Adipocyte (in vitro differentiated cells): ENCODE measurements around the gene METTL8.
"Not testable (repeated sequence)": the region's sequence is repeated elsewhere in the genome, so short reads cannot be mapped to it uniquely, and the experiment has no call there.

Experiments
- DNase-seq: peaks from one replicate; pipeline ENCODE4 v3.0.0-alpha.2; 2015; ENCODE audit warnings: low read depth
- H3K27me3 ChIP-seq: replicated peaks from 2 replicates; pipeline ENCODE4 v1.7.0; 2013; ENCODE audit warnings: mild to moderate bottlenecking, low read length, moderate library complexity; ENCODE audit not compliant: control insufficient read depth, insufficient read depth
- H3K36me3 ChIP-seq: 2 replicates; pipeline ENCODE4 v1.7.0; 2013; ENCODE audit warnings: low read length, mild to moderate bottlenecking, moderate library complexity; ENCODE audit not compliant: control insufficient read depth, insufficient read depth, severe bottlenecking
- H3K4me1 ChIP-seq: 2 replicates; pipeline ENCODE4 v1.7.0; 2013; ENCODE audit warnings: mild to moderate bottlenecking, low read length, moderate library complexity; ENCODE audit not compliant: control insufficient read depth, insufficient read depth
- H3K4me3 ChIP-seq: 2 replicates; pipeline ENCODE4 v1.7.0; 2013; ENCODE audit warnings: mild to moderate bottlenecking, low read length, moderate library complexity
- H3K9ac ChIP-seq: 2 replicates; pipeline ENCODE4 v1.7.0; 2013; ENCODE audit warnings: mild to moderate bottlenecking, low read length, moderate library complexity
- H3K9me3 ChIP-seq: 2 replicates; pipeline ENCODE4 v1.7.0; 2013; ENCODE audit warnings: mild to moderate bottlenecking, low read length, moderate library complexity; ENCODE audit not compliant: control insufficient read depth

METTL8 gene

DNA sequence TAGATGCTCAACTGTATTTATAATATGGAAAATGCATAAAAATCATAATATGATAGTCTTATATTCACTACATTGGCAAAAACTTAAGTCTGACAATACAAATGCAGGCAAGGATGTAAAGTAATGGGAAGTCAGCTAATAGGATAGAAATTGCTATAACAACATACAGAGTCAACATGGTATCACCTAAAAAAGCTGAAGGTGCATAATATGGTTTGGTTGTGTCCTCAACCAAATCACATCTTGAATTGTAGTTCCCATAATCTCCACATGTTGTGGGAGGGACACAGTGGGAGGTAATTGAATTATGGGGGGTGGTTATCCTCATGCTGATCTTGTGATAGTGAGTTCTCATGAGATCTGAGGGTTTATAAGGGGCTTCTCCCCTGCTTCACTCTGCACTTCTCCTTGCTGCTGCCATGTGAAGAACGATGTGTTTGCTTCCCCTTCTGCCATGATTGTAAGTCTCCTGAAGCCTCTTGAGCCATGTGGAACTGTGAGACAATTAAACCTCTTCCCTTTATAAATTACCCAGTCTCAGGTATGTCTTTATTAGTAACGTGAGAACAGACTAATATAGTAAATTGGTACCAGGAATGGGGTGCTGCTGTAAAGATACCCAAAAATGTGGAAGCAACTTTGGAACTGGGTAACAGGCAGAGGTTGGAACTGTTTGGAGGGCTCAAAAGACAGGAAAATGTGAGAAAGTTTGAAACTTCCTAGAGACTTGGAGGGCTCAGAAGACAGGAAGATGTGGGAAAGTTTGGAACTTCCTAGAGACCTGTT, 10.9 kb downstream of the METTL8 start:
- H3K9ac ChIP-seq, H3K36me3 ChIP-seq, H3K4me1 ChIP-seq, H3K4me3 ChIP-seq, H3K27me3 ChIP-seq, DNase-seq: not testable (repeated sequence)
- peaks cover 11% of the 10 kb centered on the region for H3K9me3 ChIP-seq

DNA sequence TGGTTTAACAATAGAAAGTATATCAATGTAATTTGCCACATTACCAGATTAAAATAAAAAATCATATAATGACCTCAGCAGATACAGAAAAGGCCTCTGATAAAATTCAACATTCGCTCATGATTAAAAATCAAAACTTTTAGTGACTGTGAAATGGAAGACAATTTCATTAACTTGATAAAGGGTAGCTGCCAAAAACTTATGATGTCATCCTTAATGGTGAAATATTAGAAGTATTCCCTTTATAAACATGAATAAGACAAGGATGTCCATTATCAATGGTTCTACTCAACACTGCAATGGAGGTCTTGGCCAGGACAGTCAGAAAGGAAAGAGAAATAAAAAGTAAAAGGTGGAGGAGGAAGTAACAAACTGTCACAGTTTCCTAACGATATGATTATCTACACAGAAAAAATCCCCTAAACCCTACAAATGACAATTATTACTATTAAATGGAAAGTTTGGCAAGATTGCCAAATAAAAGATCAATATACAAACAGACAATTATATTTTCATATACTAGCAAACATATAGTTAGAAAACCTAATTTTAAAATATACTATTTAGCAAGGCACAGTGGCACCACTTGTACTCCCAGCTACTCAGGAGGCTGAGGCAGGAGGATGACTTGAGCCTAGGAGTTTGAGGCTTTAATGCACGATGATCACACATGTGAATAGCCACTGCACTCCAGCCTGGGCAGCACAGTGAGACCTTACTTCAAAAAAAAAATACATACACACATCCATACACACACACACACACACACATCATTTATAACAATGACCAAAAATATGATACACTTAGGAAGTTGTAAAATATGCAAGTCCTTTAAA, 12.8 kb downstream of the METTL8 start:
- no peak overlapping the region for H3K9ac ChIP-seq
- no peaks in the 10 kb centered on the region for H3K4me1 ChIP-seq
- H3K36me3 ChIP-seq = no peaks in the 10 kb centered on the region
- DNase-seq = no peak
- no peak overlapping the region for H3K4me3 ChIP-seq
- peaks cover 11% of the 10 kb centered on the region for H3K9me3 ChIP-seq
- no peaks in the 10 kb centered on the region for H3K27me3 ChIP-seq

DNA sequence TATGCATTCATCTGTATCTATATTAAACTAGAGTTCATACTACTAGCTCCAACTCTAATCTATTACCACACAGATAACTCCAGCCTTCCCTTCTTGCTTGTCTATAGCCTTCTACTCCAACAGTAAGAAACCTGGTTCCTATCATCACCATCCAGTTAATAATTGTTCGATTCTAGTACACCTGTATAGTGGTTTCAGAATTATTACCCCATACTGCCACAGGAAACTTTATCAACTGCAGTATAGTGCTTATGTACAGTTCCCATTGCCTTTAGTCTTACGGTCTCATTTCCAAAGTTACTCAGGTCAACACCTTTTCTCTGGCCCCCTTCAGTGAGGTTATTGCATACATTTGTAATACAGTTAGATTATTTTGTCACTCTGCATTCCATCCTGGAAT, 14.5 kb downstream of the METTL8 start:
- no peaks in the 10 kb centered on the region for H3K36me3 ChIP-seq

DNA sequence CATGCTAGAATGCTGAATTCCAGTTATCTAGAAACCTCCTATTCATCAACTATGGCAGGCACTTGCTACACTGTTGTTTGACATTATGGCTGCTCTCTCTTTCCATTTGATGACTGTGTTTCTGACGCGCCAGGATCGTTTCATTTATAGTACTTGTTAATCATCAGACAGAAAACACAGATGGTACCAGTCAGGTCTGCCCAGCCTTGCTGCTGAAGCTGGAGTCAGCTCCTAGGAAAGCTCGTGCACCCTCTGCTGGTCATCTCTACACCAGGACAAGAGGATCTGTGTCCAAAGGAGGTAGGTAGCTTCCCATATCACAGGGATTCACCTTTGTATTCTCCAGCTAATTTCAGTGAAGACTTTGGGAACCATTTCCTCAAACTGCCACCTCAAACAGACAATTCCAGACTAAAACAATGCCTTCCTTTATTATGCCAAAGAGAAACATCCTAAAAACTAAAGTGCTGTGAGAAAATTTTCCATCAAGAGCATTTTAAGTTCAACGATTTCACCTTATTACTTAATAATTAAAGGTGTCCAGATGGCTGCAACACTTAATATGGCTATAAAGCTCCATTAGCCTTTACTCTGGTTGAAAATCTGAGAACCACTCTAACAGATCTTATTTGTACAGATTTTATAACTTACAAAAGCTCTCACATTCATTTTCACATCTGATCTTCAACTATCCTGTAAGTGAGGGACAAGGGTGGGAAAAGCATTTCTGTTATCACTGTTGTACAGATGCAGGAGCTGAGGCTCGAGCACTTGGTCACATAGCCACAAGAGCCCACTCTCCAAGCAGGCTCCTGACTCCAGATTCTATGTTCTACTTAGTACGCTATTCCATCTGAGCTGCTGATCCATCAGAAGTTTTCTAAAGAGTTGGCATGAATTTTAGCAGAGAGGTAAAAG, 17.5 kb downstream of the METTL8 start:
- Histone ChIP-seq H3K9me3 (no peaks in the 10 kb centered on the region), H3K4me3 (no peak overlapping the region), H3K27me3 (no peaks in the 10 kb centered on the region), H3K9ac (no peak overlapping the region), H3K36me3 (no peaks in the 10 kb centered on the region), H3K4me1 (peaks cover 15% of the 10 kb centered on the region)
- DNase-seq = peak; percentile 98

More for the DNA sequence above, 14.5 kb downstream of the METTL8 start:
- DNase-seq = no peak
- no peaks in the 10 kb centered on the region for H3K4me1 ChIP-seq
- H3K9me3 ChIP-seq = peaks cover 11% of the 10 kb centered on the region
- H3K4me3 ChIP-seq = no peak overlapping the region
- no peaks in the 10 kb centered on the region for H3K27me3 ChIP-seq
- H3K9ac ChIP-seq = no peak overlapping the region

DNA sequence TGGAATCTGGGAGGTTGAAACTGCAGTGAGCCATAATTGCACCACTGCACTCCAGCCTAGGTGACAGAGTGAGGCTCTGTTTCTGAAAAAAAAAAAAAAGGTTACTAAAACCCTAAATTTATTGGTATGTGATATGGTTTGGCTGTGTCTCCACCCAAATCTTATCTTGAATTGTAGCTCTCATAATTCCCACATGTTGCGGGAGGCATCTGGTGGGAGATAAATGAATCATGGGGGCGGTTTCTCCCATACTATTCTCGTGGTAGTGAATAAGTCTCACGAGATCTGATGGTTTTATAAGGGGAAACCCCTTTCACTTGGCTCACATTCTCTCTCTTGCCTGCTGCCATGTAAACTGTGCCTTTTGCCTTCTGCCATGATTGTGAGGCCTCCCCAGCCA, 19.1 kb downstream of the METTL8 start:
- DNase-seq, H3K9ac ChIP-seq, H3K4me3 ChIP-seq, H3K27me3 ChIP-seq, H3K9me3 ChIP-seq, H3K36me3 ChIP-seq: not testable (repeated sequence)
- H3K4me1 ChIP-seq = peaks cover 31% of the 10 kb centered on the region

DNA sequence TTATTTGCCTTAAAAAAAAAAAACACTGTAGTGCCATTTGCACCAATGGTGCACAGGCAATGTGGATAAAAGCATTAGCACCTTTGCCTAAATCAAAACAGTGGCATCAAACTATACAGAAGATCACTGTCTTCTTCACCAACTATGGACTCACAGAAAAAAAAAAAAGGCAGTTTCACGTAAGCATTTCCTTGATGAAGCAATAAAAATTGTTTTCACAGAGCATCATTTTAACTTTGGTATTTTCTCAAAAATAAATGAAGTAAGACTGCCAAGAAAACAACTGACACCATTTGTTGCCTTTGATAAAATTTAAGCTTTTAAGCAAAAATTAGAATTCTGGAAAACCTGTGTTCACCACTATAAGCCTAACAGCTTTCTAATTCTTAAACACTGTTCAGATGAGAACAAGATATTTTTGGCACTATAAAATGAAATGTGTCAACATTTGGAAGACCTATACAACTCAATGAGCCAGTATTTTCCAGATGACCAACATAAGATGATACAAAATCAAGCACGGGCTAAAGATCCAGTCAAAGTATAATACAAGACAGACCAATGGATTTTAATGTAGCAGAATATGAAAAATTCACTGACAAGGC, 21.1 kb downstream of the METTL8 start:
- Histone ChIP-seq H3K9me3 (no peaks in the 10 kb centered on the region), H3K4me1 (peaks cover 32% of the 10 kb centered on the region), H3K27me3 (no peaks in the 10 kb centered on the region), H3K36me3 (no peaks in the 10 kb centered on the region), H3K4me3 (no peak overlapping the region), H3K9ac (no peak overlapping the region)
- DNase-seq = peak; percentile 64

DNA sequence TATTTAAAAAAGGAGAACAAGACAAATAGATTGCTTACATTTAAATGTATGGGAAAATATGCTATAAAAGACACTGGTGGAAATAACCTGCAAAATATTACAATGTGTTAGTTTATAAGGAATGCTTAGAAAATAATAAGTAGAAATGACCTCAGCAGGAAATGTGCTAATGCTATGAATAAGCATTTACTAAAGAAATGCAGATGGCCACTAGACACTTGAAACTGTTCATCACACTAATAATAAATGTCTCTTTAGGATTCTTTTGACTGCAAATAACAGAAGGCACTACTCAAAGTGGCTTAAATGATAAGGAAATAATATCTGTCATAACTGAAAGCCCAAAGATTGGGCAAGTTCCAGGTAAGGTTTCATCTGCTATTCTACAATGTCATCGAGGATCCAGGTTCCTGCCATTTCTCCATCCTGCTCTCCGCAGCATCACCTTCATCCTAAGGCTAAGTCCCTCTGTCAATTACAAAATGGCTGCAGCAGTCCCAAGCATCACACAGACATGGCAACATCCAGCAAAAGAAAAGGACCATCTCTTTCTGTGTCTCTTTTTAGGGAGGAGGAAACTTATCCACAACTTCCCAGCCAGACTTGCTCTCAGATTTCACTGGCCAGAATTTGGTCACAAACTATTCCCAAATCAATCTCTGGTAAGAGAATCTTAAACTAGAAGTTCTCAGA, 21.9 kb downstream of the METTL8 start:
- no peak overlapping the region for H3K4me3 ChIP-seq
- peaks cover 32% of the 10 kb centered on the region for H3K4me1 ChIP-seq
- H3K36me3 ChIP-seq = no peaks in the 10 kb centered on the region
- no peak for DNase-seq
- H3K9ac ChIP-seq = no peak overlapping the region
- no peaks in the 10 kb centered on the region for H3K27me3 ChIP-seq
- no peaks in the 10 kb centered on the region for H3K9me3 ChIP-seq

DNA sequence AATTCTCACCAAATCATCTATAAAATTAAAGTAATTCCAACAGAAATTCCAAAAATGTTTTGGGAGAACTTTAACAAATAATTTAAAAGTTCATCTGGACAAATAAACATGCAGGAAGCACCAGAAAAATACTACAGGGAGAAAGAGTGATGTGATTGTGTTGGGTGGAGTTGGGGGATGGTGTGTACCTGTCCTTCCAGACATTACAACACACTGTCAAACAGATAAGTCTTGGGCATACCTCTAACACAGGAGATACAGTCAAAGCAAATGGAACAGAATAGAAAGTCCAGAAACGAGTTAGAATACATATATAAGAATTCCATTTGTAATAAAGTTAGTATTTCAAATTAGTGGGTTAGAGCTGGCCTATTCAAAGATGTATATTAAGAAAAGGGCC, 22.6 kb downstream of the METTL8 start:
- Histone ChIP-seq H3K4me1 (peaks cover 32% of the 10 kb centered on the region), H3K9me3 (no peaks in the 10 kb centered on the region), H3K9ac (no peak overlapping the region), H3K36me3 (no peaks in the 10 kb centered on the region), H3K27me3 (no peaks in the 10 kb centered on the region), H3K4me3 (no peak overlapping the region)
- DNase-seq = no peak

DNA sequence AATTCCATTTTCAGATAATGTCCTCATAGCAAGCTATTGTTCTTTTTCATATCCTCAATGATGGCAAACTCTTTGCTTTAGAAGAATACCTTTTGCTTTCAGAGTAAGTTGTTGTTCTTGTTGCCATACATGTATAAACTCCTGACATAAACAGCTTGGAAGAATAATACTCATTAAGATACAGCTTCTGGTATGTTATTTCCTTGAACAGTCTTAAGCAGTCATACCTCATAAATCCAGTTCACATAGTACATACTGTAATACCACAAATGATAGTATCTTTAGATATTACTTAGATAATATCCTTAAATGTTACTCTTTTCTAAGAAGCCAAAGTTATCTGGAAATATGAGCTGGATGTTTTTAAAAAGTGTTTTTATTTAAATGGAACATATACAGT, 23.2 kb downstream of the METTL8 start:
- Histone ChIP-seq H3K9ac (no peak overlapping the region), H3K36me3 (no peaks in the 10 kb centered on the region), H3K4me1 (peaks cover 32% of the 10 kb centered on the region), H3K4me3 (no peak overlapping the region), H3K27me3 (no peaks in the 10 kb centered on the region), H3K9me3 (no peaks in the 10 kb centered on the region)
- peak; percentile 45 for DNase-seq

DNA sequence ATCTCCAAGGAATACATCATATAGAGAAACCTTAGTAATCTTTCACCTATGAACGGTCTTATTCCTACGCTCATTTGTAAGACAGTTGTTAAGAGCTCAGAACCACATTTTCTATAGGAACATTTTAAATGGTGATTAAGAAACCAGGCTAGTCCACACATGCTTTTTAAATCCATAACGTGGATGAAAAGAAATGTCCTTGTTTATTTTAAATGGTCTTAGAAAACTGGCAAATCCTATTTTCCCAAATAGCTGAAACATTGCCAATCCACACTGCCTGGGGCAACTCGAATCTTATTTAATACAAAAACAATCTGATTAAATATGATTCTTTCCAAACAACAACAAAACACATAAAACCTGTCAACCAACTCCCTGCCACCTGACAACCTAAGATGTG, 23.7 kb downstream of the METTL8 start:
- H3K27me3 ChIP-seq = no peaks in the 10 kb centered on the region
- no peak overlapping the region for H3K4me3 ChIP-seq
- H3K4me1 ChIP-seq = peaks cover 32% of the 10 kb centered on the region
- no peaks in the 10 kb centered on the region for H3K9me3 ChIP-seq
- no peak overlapping the region for H3K9ac ChIP-seq
- no peaks in the 10 kb centered on the region for H3K36me3 ChIP-seq
- peak; percentile 83 for DNase-seq
